Left hindlimb (tissue), 1 donor: Measurements from ENCODE around the gene KIF15.

Experiments
- DNase-seq: peaks from one replicate; pipeline ENCODE4 v3.0.0-alpha.2; 2018

The KIF15 gene

DNA sequence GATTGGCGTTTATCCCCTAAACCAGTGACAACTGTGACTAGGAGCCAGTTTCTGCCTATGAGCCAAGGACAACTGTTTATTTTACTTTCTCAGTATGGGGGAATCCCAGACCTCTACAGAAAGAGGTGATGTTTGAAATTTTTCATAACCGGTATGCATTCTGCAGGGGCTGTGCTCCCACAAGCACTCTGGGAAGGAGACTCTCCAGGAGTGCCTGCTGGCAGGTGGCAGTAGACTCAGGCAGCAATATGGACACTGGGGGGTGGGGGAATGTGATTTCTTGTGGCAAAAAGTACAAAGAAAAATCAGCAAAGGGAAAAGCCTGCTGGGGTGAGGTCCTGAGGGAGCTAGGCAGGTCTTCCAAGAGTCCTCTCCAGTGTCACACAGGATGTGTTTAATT, 118.7 kb downstream of the KIF15 start:
- DNase-seq, result no peak

- no peak for DNase-seq
These were observed 121.8 kb downstream of the KIF15 start for GRCh38 chr3:44883213-44883955.

DNA sequence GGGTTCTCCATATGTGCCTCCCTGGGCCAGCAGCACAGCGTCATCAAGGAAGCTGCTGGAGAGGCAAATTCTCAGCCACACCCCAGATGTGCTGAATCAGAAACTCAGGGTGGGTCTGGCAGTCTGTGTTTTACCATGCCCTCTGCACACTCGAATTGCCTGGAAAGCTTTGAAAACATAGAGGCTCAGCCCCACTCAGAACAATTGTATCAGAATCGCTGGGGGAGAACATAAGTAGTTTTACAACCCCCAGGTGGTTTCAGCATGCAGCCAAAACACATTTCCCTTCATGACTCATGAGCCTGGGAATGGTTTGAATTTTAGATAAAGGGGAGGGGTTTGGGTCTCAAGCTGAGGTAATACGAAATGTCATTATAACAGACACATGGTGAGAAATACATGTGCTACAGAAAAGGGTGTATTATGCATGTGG, 122.4 kb downstream of the KIF15 start:
- DNase-seq, result peak; percentile 45

GRCh38 chr3:44885618-44886017, 124.0 kb downstream of the KIF15 start:
- no peak for DNase-seq

DNA sequence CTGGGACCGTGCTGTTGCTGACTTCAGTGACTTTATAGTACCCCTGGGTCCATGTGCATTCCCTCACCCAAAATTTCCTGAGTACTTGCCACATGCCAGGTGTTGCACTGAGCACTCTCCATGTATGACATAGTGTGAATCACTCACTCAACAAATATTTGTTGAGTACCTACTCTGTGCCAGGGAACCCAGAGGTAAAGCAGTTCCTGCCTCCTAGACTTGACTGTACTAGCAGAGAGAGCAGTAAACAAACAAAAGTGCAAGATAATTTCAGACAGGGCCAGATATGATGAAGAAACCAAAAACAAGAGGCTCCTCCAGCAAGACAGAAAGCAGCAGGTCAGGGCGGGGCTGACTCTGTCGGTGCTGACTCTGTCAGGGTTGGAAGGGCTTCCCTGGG, 125.0 kb downstream of the KIF15 start:
- no peak for DNase-seq

DNA sequence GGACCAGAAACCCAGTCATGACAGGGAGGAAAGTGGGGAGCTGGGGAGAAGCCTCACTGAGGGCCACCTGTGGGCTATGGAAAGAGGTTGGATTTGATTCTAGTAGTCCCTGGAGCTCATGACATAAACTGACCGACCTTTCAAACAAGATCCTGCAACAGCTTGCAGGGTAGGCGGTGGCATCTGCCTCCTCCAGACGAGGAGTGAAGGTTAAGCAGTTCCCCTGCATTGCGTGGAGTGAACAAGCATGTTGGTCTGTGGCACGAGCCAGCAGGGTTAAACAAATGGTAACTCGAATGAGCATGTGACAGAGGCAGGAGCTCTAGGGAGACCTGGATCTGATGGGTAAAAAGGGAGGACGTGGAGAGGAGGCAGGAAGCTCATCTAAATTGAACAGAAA, 125.5 kb downstream of the KIF15 start:
- DNase-seq, result no peak

DNA sequence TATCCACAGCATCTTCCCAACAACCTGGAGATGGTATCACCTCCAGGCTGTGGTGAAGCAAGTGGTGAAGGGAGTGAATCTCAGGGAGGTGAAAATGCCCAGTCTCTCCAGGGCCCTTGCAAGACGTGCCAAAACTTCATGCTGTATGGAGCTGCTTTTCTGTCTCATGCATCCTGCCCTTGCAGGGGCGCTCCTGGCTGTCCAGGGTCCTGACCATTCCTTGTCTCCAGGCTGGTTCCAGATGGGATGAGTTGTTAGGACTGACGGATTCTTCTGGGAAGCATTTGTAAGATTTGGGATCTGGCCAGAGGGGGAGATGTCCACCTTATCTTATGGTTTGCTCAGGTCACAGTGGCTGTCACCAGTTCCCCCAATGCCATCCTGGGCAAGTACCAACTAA, 128.7 kb downstream of the KIF15 start:
- no peak for DNase-seq

GRCh38 chr3:44890852-44891251, 129.3 kb downstream of the KIF15 start:
- DNase-seq, result no peak

DNA sequence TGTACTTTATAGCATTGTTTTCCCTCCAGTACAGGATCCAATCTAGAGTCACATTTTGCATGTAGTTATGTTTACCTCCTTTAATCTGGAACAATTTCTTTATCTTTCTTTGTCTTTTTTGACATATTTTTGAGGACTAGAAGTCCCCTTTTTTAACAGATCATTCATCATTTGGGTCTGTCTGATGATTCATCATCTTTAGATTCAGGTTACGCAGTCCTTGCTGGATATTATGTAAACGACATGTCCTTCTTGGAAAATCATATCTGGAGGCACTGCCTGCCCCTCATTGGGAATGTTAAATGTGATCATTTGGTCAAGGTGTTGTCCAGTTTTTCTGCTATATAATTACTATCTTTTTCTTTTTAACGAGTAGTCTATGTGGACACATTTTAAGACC, 131.1 kb downstream of the KIF15 start:
- no peak for DNase-seq

GRCh38 chr3:44893097-44893496, 131.5 kb downstream of the KIF15 start:
- no peak for DNase-seq

DNA sequence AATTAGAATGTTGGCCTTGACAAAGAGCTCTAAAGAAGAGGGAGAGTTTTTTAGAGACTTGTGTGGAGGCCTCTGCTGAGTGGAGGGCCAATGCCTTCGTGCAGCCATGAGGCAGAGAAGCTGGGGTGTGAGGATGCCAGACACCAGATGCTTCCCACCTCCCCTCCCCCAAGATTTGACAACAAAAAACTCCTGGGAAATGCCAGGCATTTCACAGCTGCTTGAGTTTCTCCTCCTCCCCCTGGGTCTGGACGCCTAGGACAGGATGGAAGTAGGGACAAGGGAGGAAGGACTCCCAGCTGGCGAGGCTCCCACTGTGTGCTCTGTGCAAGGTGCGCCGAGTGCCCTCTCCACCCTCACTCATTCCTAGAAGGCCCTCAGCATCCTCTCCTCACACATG, 132.9 kb downstream of the KIF15 start:
- DNase-seq, result no peak

- DNase-seq, result no peak
These were observed 134.8 kb downstream of the KIF15 start for GRCh38 chr3:44896440-44896839.

GRCh38 chr3:44899683-44900367, 138.2 kb downstream of the KIF15 start:
- no peak for DNase-seq

- no peak for DNase-seq
These were observed 141.0 kb downstream of the KIF15 start for GRCh38 chr3:44902628-44903027.
